HG02610 (cell line): Measurements from ENCODE around the gene ATG13.
"Not testable (repeated sequence)": the region's sequence is repeated elsewhere in the genome, so short reads cannot be mapped to it uniquely, and the experiment has no call there.

Experiments
- ATAC-seq: cut with Tn5 transposase; IDR thresholded peaks from one replicate; pipeline ENCODE4 v1.9.1; 2021; ENCODE audit warnings: mild to moderate bottlenecking, moderate library complexity; ENCODE audit not compliant: unreplicated experiment

ATG13 gene

GRCh38 chr11:46617134-46617971 is at the start of gene ATG13, which contains the start of gene HARBI1:
Gene ATG13 (plus strand): TSS chr11:46617553. CDS start chr11:46644292, 26,739 bp downstream.
Gene HARBI1 (minus strand): TSS chr11:46617227. CDS start chr11:46616237, 990 bp downstream.
- peak; percentile 96 for ATAC-seq

- ATAC-seq = no peak
Observed at GRCh38 chr11:46570790-46571398, 46.5 kb upstream of the ATG13 start.

GRCh38 chr11:46574656-46575055 is 42.7 kb upstream of the ATG13 start:
- ATAC-seq = no peak

GRCh38 chr11:46577058-46577457 is 40.3 kb upstream of the ATG13 start:
- no peak for ATAC-seq

- no peak for ATAC-seq
Observed at GRCh38 chr11:46582588-46582987, 34.8 kb upstream of the ATG13 start.

- not testable (repeated sequence) for ATAC-seq
Observed at GRCh38 chr11:46583513-46583912, 33.8 kb upstream of the ATG13 start.

GRCh38 chr11:46588131-46588530 is 29.2 kb upstream of the ATG13 start:
- no peak for ATAC-seq

- no peak for ATAC-seq
Observed at GRCh38 chr11:46588915-46589314, 28.4 kb upstream of the ATG13 start.

GRCh38 chr11:46590740-46591605 is 26.4 kb upstream of the ATG13 start:
- no peak for ATAC-seq

GRCh38 chr11:46593550-46594373 is 23.6 kb upstream of the ATG13 start, which contains the start of gene AMBRA1:
Gene AMBRA1 (minus strand): TSS chr11:46594023. CDS start chr11:46548380, 45,643 bp downstream.
- peak; percentile 77 for ATAC-seq

GRCh38 chr11:46594374-46594700 is 23.0 kb upstream of the ATG13 start:
- no peak for ATAC-seq

- no peak for ATAC-seq
Observed at GRCh38 chr11:46594785-46595184, 22.6 kb upstream of the ATG13 start.

GRCh38 chr11:46597155-46597554 is 20.2 kb upstream of the ATG13 start:
- no peak for ATAC-seq

- ATAC-seq = no peak
Observed at GRCh38 chr11:46597609-46598219, 19.6 kb upstream of the ATG13 start.

- no peak for ATAC-seq
Observed at GRCh38 chr11:46599340-46600193, 17.8 kb upstream of the ATG13 start.

- ATAC-seq = no peak
Observed at GRCh38 chr11:46600194-46600960, 17.0 kb upstream of the ATG13 start.

GRCh38 chr11:46601129-46601528 is 16.2 kb upstream of the ATG13 start:
- ATAC-seq = no peak

GRCh38 chr11:46603704-46604308 is 13.5 kb upstream of the ATG13 start:
- ATAC-seq = no peak
